ENCODE measurements around the gene CCDC88B.
"Not testable (repeated sequence)": the region's sequence is repeated elsewhere in the genome, so short reads cannot be mapped to it uniquely, and the experiment has no call there.

CCDC88B gene

DNA sequence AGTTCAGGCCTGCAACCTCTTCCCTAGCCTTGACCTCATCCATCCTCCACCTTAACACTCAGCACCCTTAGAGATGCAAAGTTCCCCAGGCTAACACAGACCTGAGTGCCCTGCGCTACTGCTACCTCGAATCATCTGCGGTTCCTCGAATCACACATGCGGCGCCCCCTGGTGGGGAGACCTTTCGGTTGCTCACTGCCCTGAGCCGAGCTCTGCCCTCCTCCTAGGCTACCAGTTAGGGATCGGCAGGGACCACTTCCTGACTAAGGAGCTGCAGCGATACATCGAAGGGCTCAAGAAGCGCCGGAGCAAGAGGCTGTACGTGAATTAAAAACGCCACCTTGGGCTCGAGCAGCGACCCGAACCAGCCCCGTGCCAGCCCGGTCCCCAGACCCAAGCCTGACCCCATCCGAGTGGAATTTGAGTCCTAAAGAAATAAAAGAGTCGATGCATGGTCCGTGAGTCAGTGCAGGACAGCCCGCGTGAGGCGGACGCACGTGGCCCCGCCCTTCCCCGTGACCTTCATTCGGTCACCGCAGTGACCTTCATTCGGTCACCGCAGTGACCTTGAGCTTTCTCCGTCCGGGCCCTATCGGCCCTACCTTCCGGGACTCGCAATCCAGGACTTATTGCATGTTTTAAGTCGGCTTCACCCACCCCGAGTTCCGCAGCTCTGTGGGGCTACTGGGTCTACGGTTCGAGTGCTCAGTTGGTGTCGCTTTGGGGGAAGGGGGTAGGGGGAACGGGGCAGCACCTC, 35.5 kb upstream of the CCDC88B start:
- peak; percentile 82 to 98 for DNase-seq (ENCODE audit: low read depth in 2 of 2)

DNA sequence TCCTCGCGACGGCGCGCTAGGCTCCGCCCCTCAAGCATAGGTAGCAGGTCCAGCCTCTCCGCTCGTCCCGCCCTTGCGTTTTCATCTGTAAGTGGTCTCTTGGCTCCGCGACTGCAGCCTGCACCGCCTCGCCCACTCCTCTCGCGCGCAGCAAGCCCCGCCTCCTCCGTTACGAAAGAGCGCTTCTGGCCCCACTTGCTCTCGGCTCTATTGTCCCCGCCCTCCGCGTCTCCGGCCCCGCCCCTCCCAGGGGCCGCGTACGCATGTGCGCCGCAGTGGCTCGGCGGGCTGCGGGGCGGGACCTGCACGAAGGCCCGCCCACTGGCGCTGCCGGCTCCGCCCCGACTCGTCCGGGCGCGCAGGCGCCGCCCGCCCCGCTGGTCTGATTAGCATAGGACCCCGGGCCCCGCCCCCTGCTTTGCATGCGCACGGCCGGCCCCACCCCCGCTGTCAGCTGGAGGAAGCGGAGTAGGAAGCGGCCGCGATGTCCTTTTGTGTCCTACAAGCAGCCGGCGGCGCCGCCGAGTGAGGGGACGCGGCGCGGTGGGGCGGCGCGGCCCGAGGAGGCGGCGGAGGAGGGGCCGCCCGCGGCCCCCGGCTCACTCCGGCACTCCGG, 34.8 kb upstream of the CCDC88B start, which contains the start of gene ESRRA:
Gene ESRRA (plus strand): TSS at position 450 of the 616 bp plus-strand sequence. CDS start 1,656 bp downstream, outside the sequence.
- peak; percentile 99 to 100 for DNase-seq (ENCODE audit: low read depth in 2 of 2)

DNA sequence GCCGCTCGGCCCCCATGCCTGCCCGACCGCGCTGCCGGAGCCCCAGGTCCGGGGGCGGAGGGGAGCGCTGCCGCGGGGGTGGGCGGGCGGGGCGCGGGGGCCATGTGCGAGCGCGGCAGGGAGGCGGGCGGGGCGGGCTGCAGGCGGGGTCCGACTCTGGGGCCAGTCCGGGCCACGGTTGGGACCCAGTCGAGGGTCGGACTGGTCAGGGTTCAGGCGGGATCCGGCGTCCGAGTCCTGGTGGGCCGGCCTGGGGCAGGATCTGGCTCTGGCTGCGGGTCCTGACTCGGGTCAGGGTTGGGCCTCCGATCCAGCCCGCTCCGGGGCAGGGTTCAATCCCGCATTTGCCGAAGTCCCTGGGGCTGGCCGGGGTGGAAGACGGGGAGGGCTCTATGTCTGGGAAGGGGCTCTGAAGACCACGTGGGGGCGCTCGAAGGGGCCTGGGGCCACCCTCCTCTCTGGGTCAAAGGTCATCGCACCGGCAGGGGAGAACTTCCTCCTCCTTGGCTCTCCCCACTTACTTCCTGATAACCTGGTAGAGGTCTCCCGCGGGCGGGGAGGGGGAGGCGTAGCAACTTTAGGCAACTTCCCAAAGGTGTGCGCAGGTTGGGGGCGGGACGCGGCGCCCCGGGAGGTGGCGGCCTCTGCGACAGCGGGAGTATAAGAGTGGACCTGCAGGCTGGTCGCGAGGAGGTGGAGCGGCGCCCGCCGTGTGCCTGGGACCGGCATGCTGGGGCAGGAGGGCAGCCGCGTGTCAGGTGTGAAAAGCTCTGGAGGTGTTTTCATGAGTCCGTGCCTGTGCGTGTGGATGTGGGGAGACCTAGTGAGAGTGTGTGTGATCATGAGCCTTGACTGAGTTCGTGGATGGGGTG, 34.1 kb upstream of the CCDC88B start:
- DNase-seq (ENCODE audit: low read depth in 2 of 2), result peak; percentile 51 to 66

DNA sequence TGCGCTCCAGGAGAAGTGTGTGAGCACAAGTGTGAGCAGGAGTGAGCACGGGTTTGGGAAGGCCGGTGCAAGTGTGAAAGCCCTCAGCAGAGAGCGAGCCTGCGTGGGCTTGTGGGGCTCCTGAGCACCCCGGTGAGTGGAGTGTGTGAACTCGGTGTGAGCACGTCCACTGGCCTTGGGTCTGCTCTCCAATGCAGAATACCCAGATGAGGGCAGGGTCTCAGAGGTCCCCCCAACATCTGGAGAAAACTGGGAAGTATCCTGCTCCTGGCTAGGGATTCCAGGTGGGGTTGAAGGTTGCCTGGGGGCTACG, 33.5 kb upstream of the CCDC88B start:
- no peak for DNase-seq (ENCODE audit: low read depth in 2 of 2)

DNA sequence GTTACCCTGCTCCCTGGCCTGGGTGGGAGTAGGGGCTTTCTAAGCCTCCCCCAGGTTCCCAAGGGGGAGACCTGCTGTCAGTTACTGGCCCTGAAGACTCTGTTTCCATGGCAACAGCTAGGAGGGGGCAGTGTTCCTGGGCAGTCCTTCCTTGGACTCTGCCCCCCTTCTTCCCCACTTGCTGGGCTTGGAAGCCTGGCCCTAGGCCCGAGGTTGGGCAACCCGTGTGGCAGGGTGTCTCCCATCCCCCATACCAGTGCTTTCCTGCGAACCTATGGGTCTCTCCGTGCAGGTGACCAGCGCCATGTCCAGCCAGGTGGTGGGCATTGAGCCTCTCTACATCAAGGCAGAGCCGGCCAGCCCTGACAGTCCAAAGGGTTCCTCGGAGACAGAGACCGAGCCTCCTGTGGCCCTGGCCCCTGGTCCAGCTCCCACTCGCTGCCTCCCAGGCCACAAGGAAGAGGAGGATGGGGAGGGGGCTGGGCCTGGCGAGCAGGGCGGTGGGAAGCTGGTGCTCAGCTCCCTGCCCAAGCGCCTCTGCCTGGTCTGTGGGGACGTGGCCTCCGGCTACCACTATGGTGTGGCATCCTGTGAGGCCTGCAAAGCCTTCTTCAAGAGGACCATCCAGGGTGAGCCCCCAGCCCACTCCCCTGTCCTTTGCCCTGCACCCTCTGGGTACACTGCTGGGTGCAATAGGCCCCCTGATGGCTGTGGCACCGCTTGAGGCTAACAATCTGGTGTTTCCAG, 33.0 kb upstream of the CCDC88B start:
- no peak for DNase-seq (ENCODE audit: low read depth in 2 of 2)

DNA sequence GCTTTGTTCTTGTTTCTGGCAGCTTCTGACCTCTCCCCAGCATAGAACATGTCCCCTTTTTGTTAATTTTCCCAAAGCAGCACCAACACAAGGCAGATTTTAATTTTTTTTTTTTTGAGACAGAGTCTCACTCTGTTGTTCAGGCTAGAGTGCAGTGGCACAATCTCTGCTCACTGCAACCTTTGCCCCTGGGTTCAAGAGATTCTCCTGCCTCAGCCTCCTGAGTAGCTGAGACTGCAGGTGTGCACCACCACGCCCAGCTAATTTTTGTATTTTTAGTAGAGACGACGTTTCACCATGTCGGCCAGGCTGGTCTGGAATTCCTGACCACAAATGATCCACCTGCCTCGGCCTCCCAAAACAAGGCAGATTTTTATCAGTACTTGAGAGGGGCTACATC, 32.2 kb upstream of the CCDC88B start:
- not testable (repeated sequence) for DNase-seq (ENCODE audit: low read depth in 2 of 2)

DNA sequence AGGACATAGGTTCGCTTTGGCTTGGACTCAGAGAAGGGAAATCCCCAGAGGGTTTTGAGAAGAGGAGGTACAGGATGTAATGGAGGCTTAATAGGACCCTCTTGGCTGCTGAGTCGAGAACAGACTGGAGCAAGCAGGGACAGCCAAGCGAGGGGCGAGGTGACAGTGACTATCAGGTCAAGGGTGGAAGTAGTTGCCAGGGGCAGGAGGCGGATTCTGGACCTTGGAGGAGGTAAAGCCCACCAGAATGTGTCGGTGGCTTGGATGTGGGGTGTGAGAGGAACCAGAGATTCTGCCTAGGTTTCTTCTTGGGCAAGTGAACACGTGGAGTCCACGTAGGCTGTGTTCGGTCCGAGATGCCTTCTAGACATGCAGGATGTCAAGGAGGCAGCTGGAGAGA, 27.1 kb upstream of the CCDC88B start:
- DNase-seq (ENCODE audit: low read depth in 2 of 2), result no peak

DNA sequence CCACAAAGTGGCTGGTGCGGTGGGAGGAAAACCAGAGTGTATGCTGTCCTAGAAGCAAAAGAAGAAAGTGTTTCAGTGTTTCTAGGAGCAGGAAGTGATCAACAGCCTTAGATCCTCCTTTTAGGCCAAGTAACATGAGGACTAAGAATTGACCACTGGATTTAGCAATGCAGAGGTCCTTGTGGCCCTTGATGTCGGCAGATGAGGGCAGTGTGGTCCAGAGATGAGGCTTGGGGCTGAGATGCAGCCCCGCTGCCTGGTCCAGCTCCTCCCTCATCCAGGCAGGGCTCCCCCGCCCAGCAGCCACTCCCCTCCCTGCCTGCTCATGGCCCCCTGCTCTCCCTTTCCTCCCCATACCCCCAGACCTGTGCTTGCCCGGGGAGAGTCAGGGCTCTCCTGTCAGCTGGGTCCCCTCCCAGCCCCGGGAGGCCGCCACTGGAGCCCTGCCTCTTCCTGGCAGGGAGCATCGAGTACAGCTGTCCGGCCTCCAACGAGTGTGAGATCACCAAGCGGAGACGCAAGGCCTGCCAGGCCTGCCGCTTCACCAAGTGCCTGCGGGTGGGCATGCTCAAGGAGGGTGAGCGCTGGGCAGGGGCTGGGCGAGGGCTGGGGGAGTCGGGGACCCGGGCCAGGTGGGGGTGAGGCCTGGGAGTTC, 26.4 kb upstream of the CCDC88B start:
- DNase-seq (ENCODE audit: low read depth in 2 of 2), result no peak

DNA sequence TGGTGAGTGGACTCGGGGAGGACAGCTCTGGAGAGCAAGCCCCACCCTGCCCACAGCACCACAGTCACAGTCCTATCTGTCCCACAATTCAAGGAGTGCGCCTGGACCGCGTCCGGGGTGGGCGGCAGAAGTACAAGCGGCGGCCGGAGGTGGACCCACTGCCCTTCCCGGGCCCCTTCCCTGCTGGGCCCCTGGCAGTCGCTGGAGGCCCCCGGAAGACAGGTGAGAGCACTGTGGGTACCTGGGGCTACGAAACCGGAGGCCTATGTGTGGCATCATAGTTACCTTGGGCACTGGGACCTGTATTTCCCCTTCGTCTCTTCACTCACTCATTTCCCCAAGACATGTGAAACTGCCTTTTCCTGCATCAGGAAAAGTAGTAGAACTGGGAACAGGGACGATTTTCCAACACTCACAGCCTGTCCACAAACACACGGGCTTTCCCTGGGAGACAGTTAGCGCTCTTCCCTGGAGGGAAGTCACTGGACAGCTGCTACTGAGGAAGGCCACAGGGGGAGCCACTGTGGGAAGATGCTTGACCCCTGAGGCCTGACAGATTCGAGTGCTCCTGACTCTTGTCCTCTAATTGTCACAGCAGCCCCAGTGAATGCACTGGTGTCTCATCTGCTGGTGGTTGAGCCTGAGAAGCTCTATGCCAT, 25.7 kb upstream of the CCDC88B start:
- DNase-seq (ENCODE audit: low read depth in 2 of 2), result no peak

DNA sequence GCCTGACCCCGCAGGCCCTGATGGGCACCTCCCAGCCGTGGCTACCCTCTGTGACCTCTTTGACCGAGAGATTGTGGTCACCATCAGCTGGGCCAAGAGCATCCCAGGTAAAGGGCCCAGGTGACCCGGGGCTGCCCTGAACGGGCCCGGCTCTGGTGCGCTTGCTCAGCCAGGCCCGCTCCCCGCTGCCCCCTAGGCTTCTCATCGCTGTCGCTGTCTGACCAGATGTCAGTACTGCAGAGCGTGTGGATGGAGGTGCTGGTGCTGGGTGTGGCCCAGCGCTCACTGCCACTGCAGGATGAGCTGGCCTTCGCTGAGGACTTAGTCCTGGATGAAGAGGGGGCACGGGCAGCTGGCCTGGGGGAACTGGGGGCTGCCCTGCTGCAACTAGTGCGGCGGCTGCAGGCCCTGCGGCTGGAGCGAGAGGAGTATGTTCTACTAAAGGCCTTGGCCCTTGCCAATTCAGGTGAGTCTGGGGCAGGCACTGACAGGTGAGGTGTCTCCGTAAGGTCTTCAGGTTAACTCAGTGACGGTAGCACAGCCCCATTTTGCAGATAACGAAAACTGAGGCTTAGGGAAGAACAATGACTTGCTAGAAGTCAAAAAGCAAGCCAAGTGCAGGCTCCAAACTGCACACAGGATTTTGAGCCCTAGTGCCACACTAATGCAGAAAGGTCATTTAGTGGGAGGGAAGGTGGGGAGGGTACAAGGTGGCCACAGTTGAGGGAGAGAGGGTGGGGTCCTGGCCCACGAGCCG, 25.0 kb upstream of the CCDC88B start:
- no peak for DNase-seq (ENCODE audit: low read depth in 2 of 2)

DNA sequence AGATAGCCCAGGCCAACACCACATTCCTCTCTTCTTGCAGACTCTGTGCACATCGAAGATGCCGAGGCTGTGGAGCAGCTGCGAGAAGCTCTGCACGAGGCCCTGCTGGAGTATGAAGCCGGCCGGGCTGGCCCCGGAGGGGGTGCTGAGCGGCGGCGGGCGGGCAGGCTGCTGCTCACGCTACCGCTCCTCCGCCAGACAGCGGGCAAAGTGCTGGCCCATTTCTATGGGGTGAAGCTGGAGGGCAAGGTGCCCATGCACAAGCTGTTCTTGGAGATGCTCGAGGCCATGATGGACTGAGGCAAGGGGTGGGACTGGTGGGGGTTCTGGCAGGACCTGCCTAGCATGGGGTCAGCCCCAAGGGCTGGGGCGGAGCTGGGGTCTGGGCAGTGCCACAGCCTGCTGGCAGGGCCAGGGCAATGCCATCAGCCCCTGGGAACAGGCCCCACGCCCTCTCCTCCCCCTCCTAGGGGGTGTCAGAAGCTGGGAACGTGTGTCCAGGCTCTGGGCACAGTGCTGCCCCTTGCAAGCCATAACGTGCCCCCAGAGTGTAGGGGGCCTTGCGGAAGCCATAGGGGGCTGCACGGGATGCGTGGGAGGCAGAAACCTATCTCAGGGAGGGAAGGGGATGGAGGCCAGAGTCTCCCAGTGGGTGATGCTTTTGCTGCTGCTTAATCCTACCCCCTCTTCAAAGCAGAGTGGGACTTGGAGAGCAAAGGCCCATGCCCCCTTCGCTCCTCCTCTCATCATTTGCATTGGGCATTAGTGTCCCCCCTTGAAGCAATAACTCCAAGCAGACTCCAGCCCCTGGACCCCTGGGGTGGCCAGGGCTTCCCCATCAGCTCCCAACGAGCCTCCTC, 24.1 kb upstream of the CCDC88B start:
- DNase-seq (ENCODE audit: low read depth in 2 of 2), result not testable (repeated sequence)

DNA sequence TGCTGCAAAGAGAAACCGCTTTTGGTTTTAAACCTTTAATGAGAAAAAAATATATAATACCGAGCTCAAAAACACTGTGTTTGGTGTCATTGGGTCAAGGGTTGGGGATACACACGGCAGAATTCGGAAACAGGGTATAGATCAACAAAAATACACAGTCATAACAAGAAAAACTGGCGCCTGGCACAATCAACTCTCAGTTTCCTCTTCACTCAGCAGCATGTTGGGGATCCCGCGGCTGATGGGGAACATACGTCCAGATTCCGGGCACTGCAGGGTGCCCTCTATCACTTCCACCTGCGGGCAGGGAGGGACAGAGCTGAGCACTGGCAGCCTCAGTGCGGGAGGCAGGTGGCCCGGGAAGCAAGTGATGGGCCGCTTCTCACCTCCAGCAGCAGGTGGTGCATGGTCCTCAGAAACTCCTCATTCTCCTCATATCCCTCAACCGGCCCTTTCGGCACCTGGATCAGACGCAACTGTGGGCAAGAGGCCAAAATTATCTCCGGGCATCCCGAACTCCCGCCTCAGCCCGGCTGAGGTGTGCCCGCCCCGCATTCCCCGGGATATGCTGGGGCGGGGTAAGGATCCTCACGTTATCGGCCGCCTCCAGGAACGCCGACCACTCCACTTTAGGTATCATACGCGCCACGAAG, 23.2 kb upstream of the CCDC88B start:
- no peak for DNase-seq (ENCODE audit: low read depth in 2 of 2)

DNA sequence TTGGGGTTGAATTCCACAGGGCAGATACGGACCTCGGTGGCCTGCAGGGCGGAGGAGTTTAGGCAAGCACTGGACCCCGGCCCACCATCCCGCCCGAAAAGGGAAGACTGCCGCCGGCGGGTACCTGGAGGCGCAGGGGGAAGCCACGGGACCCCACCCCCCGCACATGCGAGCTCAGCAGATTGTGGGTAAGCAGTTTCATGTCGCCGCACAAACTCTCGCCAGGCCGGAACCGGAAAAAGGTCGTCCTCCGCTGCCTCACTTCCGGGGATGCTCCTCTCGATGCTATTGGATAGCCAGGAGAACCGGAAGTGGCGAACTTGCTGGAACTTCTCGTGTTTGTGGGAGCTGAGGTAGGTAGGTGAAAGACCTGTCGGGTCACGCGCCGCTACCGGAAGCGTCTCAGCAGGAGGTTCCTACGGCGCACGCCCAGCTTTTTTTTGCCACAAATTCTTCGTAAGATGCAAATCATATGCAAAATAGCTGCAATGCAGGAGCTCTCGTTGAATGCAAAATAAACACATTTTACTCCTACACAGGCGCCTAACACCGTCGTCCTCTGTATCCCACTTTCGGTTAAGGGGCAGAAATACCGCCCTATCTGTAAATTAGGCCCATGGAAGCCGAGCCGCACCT, 22.6 kb upstream of the CCDC88B start, which contains the start of gene TRMT112:
Gene TRMT112 (minus strand): TSS at position 235 of the 636 bp plus-strand sequence. CDS start 33 bp downstream, at position 202.
- DNase-seq (ENCODE audit: low read depth in 2 of 2), result peak; percentile 93 to 95

DNA sequence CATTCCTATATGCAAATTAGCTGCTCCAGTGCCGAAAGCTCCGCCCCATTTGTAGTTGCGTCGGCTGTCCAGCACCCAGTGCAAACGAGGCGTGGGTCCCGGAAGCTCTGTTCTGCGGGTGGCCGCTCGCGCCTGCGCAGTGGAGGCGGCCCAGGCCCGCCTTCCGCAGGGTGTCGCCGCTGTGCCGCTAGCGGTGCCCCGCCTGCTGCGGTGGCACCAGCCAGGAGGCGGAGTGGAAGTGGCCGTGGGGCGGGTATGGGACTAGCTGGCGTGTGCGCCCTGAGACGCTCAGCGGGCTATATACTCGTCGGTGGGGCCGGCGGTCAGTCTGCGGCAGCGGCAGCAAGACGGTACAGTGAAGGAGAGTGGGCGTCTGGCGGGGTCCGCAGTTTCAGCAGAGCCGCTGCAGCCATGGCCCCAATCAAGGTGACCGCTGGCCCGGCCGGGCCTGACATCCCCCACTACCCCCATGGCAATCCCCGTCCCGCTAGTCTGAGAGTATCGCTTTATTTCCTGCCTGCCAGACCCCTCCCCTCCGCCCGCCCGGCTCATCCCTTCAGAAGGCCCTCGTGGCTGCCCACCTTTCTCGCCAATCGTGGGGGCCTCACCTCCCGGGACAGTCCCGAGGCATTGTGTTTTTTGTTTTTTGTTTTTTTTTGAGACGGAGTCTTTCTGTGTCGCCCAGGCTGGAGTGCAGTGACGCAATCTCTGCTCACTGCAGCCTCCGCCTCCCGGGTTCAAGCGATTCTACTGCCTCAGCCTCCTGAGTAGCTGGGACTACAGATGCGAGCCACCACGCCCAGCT, 21.8 kb upstream of the CCDC88B start, which contains the start of gene PRDX5:
Gene PRDX5 (plus strand): TSS at position 161 of the 805 bp plus-strand sequence. CDS start 95 bp downstream, at position 256.
- DNase-seq (ENCODE audit: low read depth in 2 of 2), result peak; percentile 87 to 92

DNA sequence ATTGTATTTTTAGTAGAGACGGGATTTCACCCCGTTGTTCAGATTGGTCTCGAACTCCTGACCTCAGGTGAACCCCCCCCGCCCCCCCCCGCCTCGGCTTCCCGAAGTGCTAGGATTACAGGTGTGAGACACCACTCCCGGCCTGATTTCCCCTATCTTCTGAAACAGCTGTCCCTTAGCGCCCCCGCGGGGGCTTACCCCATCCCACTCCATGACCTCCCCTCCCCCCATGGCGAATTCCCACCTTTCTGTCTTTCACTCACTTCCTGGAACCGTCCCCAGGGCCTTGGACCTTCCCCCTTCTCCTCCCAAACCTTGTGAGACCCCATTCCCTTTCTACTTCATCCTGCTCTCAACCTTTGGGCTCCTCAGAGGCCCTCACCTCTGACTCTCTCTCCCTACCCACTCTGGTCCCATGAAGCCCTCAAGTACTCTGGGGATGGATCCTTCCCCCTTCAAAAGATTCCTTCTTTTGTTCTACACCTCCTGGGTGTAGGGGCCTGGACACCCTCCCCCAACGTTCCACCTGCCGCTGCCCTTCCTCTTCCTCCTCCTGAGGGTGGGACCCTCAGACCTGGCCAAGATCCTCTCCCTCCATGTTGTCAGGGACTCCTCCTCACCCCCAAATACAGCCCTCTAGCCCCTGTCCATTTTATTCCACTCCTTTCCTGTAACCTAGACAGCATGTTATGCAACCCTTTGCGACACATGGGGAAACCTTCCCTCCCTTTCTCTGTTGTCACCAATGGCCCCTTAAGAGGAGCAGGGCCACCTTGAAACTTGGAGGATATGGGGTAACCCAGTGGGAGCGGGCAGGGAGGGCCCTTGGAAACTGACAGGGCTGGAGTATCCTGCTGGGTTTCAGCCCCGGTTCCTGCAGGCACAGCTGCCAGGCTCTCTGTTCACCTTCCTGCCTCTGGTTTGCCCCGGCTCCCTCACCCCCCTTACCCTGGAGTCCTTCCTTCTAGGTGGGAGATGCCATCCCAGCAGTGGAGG, 20.9 kb upstream of the CCDC88B start:
- no peak for DNase-seq (ENCODE audit: low read depth in 2 of 2)

DNA sequence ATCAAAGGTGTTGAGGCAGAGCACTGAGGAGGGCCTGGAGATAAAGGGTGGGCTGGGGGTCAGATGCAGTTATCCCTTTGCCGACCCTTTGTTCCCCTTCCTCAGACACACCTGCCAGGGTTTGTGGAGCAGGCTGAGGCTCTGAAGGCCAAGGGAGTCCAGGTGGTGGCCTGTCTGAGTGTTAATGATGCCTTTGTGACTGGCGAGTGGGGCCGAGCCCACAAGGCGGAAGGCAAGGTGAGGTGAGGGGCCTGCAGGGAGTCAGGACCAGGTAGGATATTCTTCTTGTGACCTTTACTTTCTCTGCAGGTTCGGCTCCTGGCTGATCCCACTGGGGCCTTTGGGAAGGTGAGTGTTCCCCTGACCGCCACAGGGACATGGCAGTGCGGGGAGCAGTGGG, 19.4 kb upstream of the CCDC88B start:
- no peak for DNase-seq (ENCODE audit: low read depth in 2 of 2)

Data from stimulated activated CD4-positive, alpha-beta T cell treated with anti-CD3 and anti-CD28 coated beads, Interleukin-12 subunit alpha, Interleukin-12 subunit beta, amount 100 ng/mL, for 24 hours (primary cell).